Activated CD4-positive, alpha-beta T cell treated with anti-CD3 and anti-CD28 coated beads for 24 hours (primary cell): ENCODE results near the gene FXN.
A peak's percentile ranks its signal among the peaks of the same experiment; 100 is the strongest.
"Not testable (repeated sequence)": the region's sequence is repeated elsewhere in the genome, so short reads cannot be mapped to it uniquely, and the experiment has no call there.

Source experiments
- DNase-seq, 2 donors: peaks; one replicate each; pipeline ENCODE4 v3.0.0-alpha.2; 2020; ENCODE audit warnings: low read depth in 2 of 2

The FXN gene

GRCh38 chr9:69103348-69103996 lies 67.9 kb downstream of the FXN start:
- not testable (repeated sequence) for DNase-seq

- no peak for DNase-seq
Measured at GRCh38 chr9:69104830-69105527, 69.4 kb downstream of the FXN start.

- no peak for DNase-seq
Measured at GRCh38 chr9:69107771-69108170, 72.2 kb downstream of the FXN start.

- not testable (repeated sequence) for DNase-seq
Measured at GRCh38 chr9:69108706-69109105, 73.2 kb downstream of the FXN start.

- no peak for DNase-seq
Measured at GRCh38 chr9:69109152-69109551, 73.6 kb downstream of the FXN start.

- DNase-seq: not testable (repeated sequence)
Measured at GRCh38 chr9:69112646-69113045, 77.1 kb downstream of the FXN start.

GRCh38 chr9:69115621-69116020 lies 80.1 kb downstream of the FXN start:
- DNase-seq: no peak

- no peak for DNase-seq
Measured at GRCh38 chr9:69118656-69119055, 83.1 kb downstream of the FXN start.

- DNase-seq: no peak
Measured at GRCh38 chr9:69120380-69121154, 85.0 kb downstream of the FXN start.

- peak in 1 of 2 donors; percentile 9 for DNase-seq
Measured at GRCh38 chr9:69121155-69122081, 85.9 kb downstream of the FXN start.

- peak in 1 of 2 donors; percentile 3 for DNase-seq
Measured at GRCh38 chr9:69122082-69122548, 86.6 kb downstream of the FXN start.

GRCh38 chr9:69122549-69123141 lies 87.1 kb downstream of the FXN start:
- DNase-seq: no peak

GRCh38 chr9:69130456-69131441 lies 95.2 kb downstream of the FXN start:
- DNase-seq: no peak

- DNase-seq: no peak
Measured at GRCh38 chr9:69131682-69132081, 96.1 kb downstream of the FXN start.

GRCh38 chr9:69132361-69132760 lies 96.8 kb downstream of the FXN start:
- no peak for DNase-seq

GRCh38 chr9:69134412-69134811 lies 98.9 kb downstream of the FXN start:
- DNase-seq: no peak

- DNase-seq: no peak
Measured at GRCh38 chr9:69136185-69136584, 100.6 kb downstream of the FXN start.

- DNase-seq: no peak
Measured at GRCh38 chr9:69136779-69137178, 101.2 kb downstream of the FXN start.

- DNase-seq: no peak
Measured at GRCh38 chr9:69137311-69137710, 101.8 kb downstream of the FXN start.

- no peak for DNase-seq
Measured at GRCh38 chr9:69139596-69139995, 104.0 kb downstream of the FXN start.
